ENCODE data around the gene KIF5C. TPM values are rescaled to one million over a fixed set of nuclear protein-coding genes. Genes with fewer than 3 reads are reported as not detected.
"Not testable (repeated sequence)": the region's sequence is repeated elsewhere in the genome, so short reads cannot be mapped to it uniquely, and the experiment has no call there.

KIF5C gene
- total RNA-seq (2014; rRNA removed; shearing (Covaris generic)) = 1.3 and 1.4 TPM in 2 replicates
- 0.86 and 1.3 TPM in 2 replicates for polyA plus RNA-seq (2015; cell fraction: cytosol; rRNA removed)
- 0.34 and 2.4 TPM in 2 replicates for polyA plus RNA-seq (2015; cell fraction: nucleus; rRNA removed)

DNA sequence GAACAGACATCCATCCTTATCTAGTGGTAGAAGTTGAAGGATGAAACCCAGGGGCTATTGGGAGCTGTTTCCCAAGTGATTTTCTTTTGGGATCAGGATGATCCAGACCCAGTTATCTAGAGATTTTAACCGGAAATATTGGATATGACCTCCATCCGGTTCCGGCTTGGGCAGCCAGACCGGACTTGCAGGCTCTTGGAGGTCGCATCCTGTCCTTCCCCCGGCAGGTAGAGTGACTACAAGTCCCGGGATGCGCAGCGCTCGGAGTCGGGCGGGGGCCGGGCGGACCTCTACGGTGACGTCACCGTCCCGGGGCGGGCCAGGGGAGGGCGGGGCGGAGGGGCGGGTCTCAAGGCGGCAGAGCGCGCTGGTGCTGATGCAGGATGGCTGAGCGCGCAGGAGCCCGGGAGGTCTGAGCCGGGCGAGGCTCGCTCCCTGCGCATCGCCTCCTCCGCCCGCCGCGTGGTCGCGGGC lies at the start of gene KIF5C:
Gene KIF5C, plus strand, starts transcription at position 360 of the 474 bp plus-strand sequence. CDS start 391 bp downstream, outside the sequence.
- in situ Hi-C loops (cut with HindIII; ENCODE audit: low pct_unique_long_range_greater_than_20kb, low sequenced_read_pairs) = no loop called here
- DNase-seq (ENCODE audit: low read depth, low spot score) = peak; percentile 77

DNA sequence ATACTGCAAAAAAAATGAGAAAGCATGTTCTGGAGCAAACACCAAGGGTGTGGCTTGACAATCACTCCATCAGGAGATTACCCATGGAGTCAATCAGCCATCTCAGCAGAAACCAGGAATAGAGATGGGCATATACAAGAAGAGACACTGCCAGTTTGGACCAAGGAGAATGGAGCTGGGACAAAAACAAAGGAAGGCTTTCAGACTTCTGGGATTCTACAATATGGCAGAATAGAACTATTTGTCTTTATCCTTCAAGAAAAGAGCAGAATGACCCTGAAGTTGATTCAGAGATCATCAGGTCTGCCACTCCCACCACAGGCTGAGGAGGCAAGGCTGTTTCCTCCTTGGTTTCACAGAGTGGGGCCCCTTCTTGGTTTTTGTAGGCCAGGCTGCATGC lies 48.2 kb upstream of the KIF5C start:
- peak; percentile 73 for DNase-seq (ENCODE audit: low read depth, low spot score)
- in situ Hi-C loops (cut with HindIII; ENCODE audit: low pct_unique_long_range_greater_than_20kb, low sequenced_read_pairs) = no loop called here

DNA sequence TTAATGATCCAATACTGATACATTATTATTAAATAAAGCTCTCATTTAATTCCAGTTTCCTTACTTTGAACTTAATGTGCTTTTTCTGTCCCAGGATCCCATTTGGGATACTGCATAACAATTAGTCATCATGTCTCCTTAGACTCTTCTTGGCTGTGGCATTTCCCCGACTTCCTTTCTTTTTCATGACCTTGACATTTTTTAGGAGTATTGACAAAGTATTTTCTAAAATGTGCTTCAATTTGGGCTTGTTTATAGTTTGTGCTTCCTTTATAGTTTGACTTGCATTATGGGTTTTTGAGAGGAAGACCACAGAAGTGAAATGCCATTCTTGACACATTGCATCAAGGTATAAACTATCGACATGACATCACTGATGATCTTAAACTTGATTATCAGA lies 46.1 kb upstream of the KIF5C start:
- no peak for DNase-seq (ENCODE audit: low read depth, low spot score)
- in situ Hi-C loops (cut with HindIII; ENCODE audit: low pct_unique_long_range_greater_than_20kb, low sequenced_read_pairs) = no loop called here

DNA sequence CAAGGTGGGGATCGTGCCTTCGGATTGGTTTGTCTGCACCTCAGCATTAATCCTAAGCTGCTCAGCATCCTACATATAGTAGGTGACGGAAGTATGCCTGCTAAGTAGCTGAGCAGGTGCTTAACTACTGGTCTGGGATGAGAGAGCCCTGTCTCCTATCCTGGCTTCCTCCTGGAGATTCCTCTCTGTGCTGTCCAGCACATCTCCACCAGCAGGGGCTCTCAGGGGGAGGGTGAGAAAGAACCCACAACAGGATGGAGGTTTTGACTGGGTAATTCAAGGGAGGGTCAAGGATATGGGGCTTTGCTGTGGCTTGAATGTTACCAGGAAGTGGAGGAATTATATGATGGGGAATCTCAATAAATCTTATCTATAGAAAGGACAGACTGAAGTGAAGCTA lies 45.4 kb upstream of the KIF5C start:
- in situ Hi-C loops (cut with HindIII; ENCODE audit: low pct_unique_long_range_greater_than_20kb, low sequenced_read_pairs) = no loop called here
- DNase-seq (ENCODE audit: low read depth, low spot score) = peak; percentile 8

GRCh38 chr2:148832637-148833036 lies 42.4 kb upstream of the KIF5C start:
- DNase-seq (ENCODE audit: low read depth, low spot score) = no peak
- in situ Hi-C loops (cut with HindIII; ENCODE audit: low pct_unique_long_range_greater_than_20kb, low sequenced_read_pairs) = no loop called here

DNA sequence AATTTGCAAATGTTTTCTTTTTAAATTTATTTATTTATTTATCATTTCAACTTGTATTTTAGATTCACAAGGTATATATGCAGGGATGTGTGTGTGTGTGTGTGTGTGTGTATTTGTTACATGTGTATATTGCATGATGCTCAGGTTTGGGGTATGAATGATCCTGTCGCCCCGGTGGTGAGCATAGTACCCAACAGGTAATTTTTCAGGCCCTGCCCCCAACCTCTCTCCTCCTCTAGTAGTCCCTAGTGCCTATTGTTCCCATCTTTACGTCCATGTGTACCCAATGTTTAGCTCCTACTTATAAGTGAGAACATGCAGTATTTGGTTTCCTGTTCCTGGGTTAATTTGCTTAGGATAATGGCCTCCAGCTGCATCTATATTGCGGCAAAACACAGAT lies 33.0 kb upstream of the KIF5C start:
- DNase-seq (ENCODE audit: low read depth, low spot score) = no peak
- in situ Hi-C loops (cut with HindIII; ENCODE audit: low pct_unique_long_range_greater_than_20kb, low sequenced_read_pairs) = no loop called here

- in situ Hi-C loops (cut with HindIII; ENCODE audit: low pct_unique_long_range_greater_than_20kb, low sequenced_read_pairs) = no loop called here
- DNase-seq (ENCODE audit: low read depth, low spot score) = no peak
Measured at GRCh38 chr2:148848146-148848545, 26.9 kb upstream of the KIF5C start.

DNA sequence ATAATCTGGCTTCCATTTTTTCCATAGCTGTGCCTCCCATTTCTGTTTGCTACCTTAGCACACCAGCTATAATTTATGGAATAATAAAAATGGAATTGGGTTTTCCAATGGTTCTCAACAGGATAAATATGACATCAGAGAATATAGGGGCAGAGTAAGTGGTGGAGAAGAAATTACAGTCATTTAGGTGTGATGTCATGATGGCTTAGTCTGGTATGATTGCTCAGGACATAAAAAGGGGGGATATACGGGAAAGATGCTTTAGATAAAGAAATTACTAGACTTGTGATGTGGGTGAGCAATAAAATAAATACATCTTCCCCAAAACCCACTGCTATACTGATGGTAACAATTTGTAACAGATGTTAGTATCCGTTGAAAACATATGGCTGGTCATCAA lies 21.6 kb upstream of the KIF5C start:
- no peak for DNase-seq (ENCODE audit: low read depth, low spot score)
- in situ Hi-C loops (cut with HindIII; ENCODE audit: low pct_unique_long_range_greater_than_20kb, low sequenced_read_pairs) = no loop called here

GRCh38 chr2:148860037-148860436 lies 15.0 kb upstream of the KIF5C start:
- no peak for DNase-seq (ENCODE audit: low read depth, low spot score)
- in situ Hi-C loops (cut with HindIII; ENCODE audit: low pct_unique_long_range_greater_than_20kb, low sequenced_read_pairs) = no loop called here

- in situ Hi-C loops (cut with HindIII; ENCODE audit: low pct_unique_long_range_greater_than_20kb, low sequenced_read_pairs) = no loop called here
- DNase-seq (ENCODE audit: low read depth, low spot score) = no peak
Measured at GRCh38 chr2:148861367-148861766, 13.7 kb upstream of the KIF5C start.

GRCh38 chr2:148862478-148862877 lies 12.5 kb upstream of the KIF5C start:
- DNase-seq (ENCODE audit: low read depth, low spot score); in situ Hi-C loops (cut with HindIII; ENCODE audit: low pct_unique_long_range_greater_than_20kb, low sequenced_read_pairs): not testable (repeated sequence)

GRCh38 chr2:148865512-148865911 lies 9.5 kb upstream of the KIF5C start:
- no peak for DNase-seq (ENCODE audit: low read depth, low spot score)
- in situ Hi-C loops (cut with HindIII; ENCODE audit: low pct_unique_long_range_greater_than_20kb, low sequenced_read_pairs) = no loop called here

- no peak for DNase-seq (ENCODE audit: low read depth, low spot score)
- in situ Hi-C loops (cut with HindIII; ENCODE audit: low pct_unique_long_range_greater_than_20kb, low sequenced_read_pairs) = no loop called here
Measured at GRCh38 chr2:148866091-148866490, 8.9 kb upstream of the KIF5C start.

DNA sequence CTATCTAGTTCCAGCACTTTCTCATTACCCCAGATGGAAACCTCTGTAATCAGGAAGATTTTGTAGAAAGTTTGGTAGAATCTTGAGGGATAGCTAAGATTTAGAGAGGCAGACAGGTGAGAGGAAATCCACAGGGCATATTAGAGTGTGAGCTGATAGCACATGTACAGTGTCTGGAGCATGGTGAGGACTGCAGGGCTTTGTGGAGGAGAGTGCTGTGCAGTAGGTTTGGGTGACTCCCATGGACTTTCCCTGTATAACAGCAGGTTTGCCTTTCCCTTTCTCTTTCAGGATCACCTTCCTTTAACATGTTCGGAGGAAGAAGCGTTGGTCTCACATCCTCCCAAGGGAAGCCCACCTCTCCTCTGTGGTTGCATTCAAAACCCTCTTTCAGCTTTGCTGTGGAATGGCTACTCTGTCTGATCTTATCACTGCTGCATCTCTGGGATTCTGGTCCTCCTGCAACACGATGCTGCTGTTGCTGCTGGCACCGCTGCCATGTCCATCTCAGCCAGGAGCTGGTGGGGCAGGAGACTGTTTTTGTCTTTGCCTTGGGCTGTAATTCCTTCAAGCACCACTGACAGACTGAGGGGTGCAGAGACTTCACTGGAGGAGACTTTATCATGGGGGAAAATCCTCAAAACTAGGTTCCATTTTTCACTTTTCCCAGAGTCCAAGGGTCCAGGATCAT lies 7.8 kb upstream of the KIF5C start:
- DNase-seq (ENCODE audit: low read depth, low spot score) = no peak
- in situ Hi-C loops (cut with HindIII; ENCODE audit: low pct_unique_long_range_greater_than_20kb, low sequenced_read_pairs) = no loop called here

DNA sequence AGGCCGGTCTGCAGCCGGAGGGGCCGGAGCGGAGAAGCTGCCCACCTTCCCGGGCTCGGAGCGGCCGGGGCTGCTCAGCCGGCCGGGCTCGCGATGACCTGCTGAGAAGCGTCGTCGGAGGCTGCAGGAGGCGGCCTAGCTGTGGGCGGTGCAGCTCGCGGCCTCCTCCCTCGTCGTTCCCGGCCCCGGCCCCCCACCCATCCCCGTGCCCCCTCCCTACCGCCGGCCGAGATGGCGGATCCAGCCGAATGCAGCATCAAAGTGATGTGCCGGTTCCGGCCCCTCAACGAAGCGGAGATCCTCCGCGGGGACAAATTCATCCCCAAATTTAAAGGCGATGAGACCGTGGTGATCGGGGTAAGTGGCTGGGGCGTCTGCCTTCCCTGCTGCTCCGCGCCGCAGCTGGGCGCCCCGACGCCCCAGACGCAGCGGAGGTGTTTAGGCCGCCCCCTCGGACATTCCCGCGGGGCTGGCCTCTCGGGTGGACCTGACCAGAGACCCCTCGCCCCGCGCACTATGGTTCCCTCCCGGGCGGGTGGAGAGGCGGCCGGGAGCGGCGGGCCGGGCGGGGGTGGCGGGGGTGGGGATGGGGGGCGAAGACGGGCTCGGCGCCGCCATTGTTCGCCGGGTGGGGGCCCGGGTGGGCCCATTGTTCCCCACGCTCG lies 492 bp downstream of the KIF5C start:
- in situ Hi-C loops (cut with HindIII; ENCODE audit: low pct_unique_long_range_greater_than_20kb, low sequenced_read_pairs) = no loop called here
- DNase-seq (ENCODE audit: low read depth, low spot score) = no peak

GRCh38 chr2:148876202-148876594 lies 1.2 kb downstream of the KIF5C start:
- no peak for DNase-seq (ENCODE audit: low read depth, low spot score)
- in situ Hi-C loops (cut with HindIII; ENCODE audit: low pct_unique_long_range_greater_than_20kb, low sequenced_read_pairs) = no loop called here

DNA sequence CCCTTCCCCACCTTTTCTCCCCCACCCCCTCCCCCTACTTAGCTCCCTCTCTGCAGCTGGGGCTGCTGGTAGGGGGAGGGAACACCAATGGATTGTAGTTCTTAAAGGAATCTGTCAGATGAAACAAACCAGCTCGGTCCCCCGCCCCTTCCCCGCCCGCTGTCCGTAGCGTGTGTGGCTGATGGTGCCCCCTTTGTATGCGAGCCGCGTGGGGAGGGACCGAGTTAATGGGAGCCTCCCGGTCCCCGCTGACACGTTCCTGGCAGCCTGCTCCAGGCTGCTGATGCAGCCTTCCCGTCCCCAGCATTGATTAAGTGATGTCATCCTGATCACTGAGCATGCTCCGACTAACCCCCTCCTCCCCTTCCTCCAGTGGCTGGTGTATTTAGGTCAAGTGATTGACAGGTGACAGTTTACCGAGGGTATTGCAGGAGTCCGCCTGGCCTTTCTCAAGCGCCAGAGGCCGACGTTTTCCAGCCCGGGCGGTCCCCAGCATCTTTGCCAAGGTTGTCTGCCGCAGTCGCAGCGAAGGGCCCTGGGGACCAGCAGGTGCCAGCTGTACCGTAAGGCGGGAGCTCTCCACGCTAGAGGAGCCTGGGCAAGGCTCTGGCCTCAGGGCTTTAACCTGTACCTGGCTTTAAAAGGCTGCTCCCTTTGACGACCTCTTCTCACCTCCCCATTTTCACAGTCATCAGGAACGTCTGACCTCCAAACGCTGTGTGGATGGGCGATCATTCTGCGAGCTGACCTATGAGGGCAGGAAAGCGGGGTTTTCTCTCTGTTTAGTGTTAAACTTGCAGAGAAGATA lies 1.8 kb downstream of the KIF5C start:
- in situ Hi-C loops (cut with HindIII; ENCODE audit: low pct_unique_long_range_greater_than_20kb, low sequenced_read_pairs) = no loop called here
- DNase-seq (ENCODE audit: low read depth, low spot score) = no peak

DNA sequence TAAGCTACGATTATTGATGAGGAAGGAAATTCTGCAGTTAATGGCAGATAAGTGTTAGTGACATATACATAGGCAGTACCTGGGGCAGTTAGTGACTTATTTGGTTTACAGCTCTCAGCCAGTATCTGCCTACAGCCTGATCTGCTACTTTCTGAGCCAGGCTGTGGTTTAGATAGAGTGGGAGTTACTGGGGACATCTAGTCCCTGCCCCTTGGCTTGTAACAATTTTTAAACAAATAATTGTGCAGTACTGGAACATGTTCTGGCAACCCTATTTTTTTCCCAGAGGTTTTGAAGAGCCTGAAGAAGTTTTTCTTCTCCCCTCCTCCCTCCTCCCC lies 2.3 kb downstream of the KIF5C start:
- in situ Hi-C loops (cut with HindIII; ENCODE audit: low pct_unique_long_range_greater_than_20kb, low sequenced_read_pairs) = no loop called here
- no peak for DNase-seq (ENCODE audit: low read depth, low spot score)

Data from SK-MEL-5 (cell line).